GM23338 (cell line): ENCODE data around the gene COL15A1. TPM values are rescaled to one million over a fixed set of nuclear protein-coding genes. Genes with fewer than 3 reads are reported as not detected.

Source experiments
- ATAC-seq: fragments of 200-7000 bp; cut with Tn5 transposase; 3 replicates; pipeline ENCODE4 v1.9.1; 2020
- DNase-seq: peaks from one replicate; pipeline ENCODE4 v3.0.0-alpha.2; 2015; ENCODE audit warnings: low spot score
- H2AFZ ChIP-seq: fragments of 200-600 bp; sonication (generic); 2 replicates; pipeline ENCODE4 v1.8.0; 2016; ENCODE audit warnings: antibody characterized with exemption, mild to moderate bottlenecking, moderate library complexity
- H3F3A ChIP-seq: fragments of 200-600 bp; sonication (generic); replicated peaks from 2 replicates; pipeline ENCODE4 v1.8.0; 2017; ENCODE audit warnings: antibody characterized with exemption, mixed run types, low read depth
- H3K27ac ChIP-seq: fragments of 200-600 bp; sonication (generic); 2 replicates; pipeline ENCODE4 v1.6.1; 2016; ENCODE audit warnings: low read depth
- H3K27me3 ChIP-seq: fragments of 200-600 bp; sonication (generic); 2 replicates; pipeline ENCODE4 v1.8.0; 2016; ENCODE audit warnings: mild to moderate bottlenecking, mixed run types, moderate library complexity; ENCODE audit not compliant: insufficient read depth
- H3K36me3 ChIP-seq: fragments of 200-600 bp; sonication (generic); 2 replicates; pipeline ENCODE4 v1.8.0; 2016; ENCODE audit warnings: mild to moderate bottlenecking; ENCODE audit not compliant: insufficient read depth
- H3K4me1 ChIP-seq: fragments of 200-600 bp; sonication (generic); 2 replicates; pipeline ENCODE4 v1.8.0; 2016; ENCODE audit warnings: mild to moderate bottlenecking, moderate library complexity; ENCODE audit not compliant: insufficient read depth
- H3K4me2 ChIP-seq: fragments of 200-600 bp; sonication (generic); 2 replicates; pipeline ENCODE4 v1.7.1; 2017; ENCODE audit warnings: mixed run types
- H3K4me3 ChIP-seq: fragments of 200-600 bp; sonication (generic); 2 replicates; pipeline ENCODE4 v1.6.1; 2016; ENCODE audit warnings: mixed run types
- H3K79me2 ChIP-seq: fragments of 200-600 bp; sonication (generic); replicated peaks from 2 replicates; pipeline ENCODE4 v1.8.0; 2017; ENCODE audit warnings: mild to moderate bottlenecking; ENCODE audit not compliant: insufficient read depth
- H3K9me2 ChIP-seq: fragments of 200-600 bp; sonication (generic); 2 replicates; pipeline ENCODE4 v1.8.0; 2017; ENCODE audit not compliant: insufficient read depth
- H4K20me1 ChIP-seq: fragments of 200-600 bp; sonication (generic); replicated peaks from 2 replicates; pipeline ENCODE4 v1.8.0; 2017; ENCODE audit warnings: mild to moderate bottlenecking; ENCODE audit not compliant: insufficient read depth
- H3K27ac Mint-ChIP-seq: 2 replicates; pipeline ENCODE4 v1.8.0; 2020; ENCODE audit warnings: inconsistent platforms, mild to moderate bottlenecking, moderate library complexity, mixed read lengths
- H3K27me3 Mint-ChIP-seq: 3 replicates; pipeline ENCODE4 v1.8.0; 2022; ENCODE audit warnings: low read depth, mild to moderate bottlenecking, moderate library complexity, mixed read lengths, inconsistent platforms; ENCODE audit not compliant: insufficient read depth, poor library complexity
- H3K36me3 Mint-ChIP-seq: 3 replicates; pipeline ENCODE4 v1.8.0; 2021; ENCODE audit warnings: low read depth, mild to moderate bottlenecking, inconsistent platforms, moderate library complexity, mixed read lengths
- H3K4me1 Mint-ChIP-seq: 3 replicates; pipeline ENCODE4 v1.8.0; 2020; ENCODE audit warnings: mild to moderate bottlenecking, inconsistent platforms, mixed read lengths
- H3K4me3 Mint-ChIP-seq: 3 replicates; pipeline ENCODE4 v1.8.0; 2021; ENCODE audit warnings: moderate library complexity, mild to moderate bottlenecking, inconsistent platforms, mixed read lengths
- H3K9me3 Mint-ChIP-seq: 3 replicates; pipeline ENCODE4 v1.8.0; 2020; ENCODE audit warnings: moderate library complexity, mild to moderate bottlenecking, inconsistent platforms, mixed read lengths
- CREB1 ChIP-seq: fragments of 250-450 bp; sonication (Bioruptor Pico); IDR thresholded peaks from 2 replicates; pipeline ENCODE4 v1.5.0; 2020; ENCODE audit warnings: low read depth, mild to moderate bottlenecking, moderate library complexity
- EZH2 ChIP-seq: fragments of 200-600 bp; sonication (generic); IDR thresholded peaks from one replicate; pipeline ENCODE4 v1.8.0; 2017; ENCODE audit warnings: antibody characterized with exemption, mild to moderate bottlenecking, low read depth; ENCODE audit not compliant: unreplicated experiment
- EZH2phosphoT487 ChIP-seq: fragments of 200-600 bp; sonication (generic); IDR thresholded peaks from one replicate; pipeline ENCODE4 v1.8.1; 2018; ENCODE audit warnings: antibody characterized with exemption; ENCODE audit not compliant: unreplicated experiment
- NANOG ChIP-seq: IDR thresholded peaks from 2 replicates; pipeline ENCODE4 v1.6.1; 2016; ENCODE audit warnings: antibody characterized with exemption, borderline replicate concordance
- POLR2AphosphoS5 ChIP-seq: IDR thresholded peaks from 2 replicates; pipeline ENCODE4 v1.6.1; 2016; ENCODE audit warnings: antibody characterized with exemption, low read depth
- STAT1 ChIP-seq: IDR thresholded peaks from one replicate; pipeline ENCODE4 v1.6.1; 2016; ENCODE audit warnings: antibody characterized with exemption; ENCODE audit not compliant: unreplicated experiment
- ZNF114 ChIP-seq: fragments of 250-450 bp; sonication (Bioruptor Pico); IDR thresholded peaks from 2 replicates; pipeline ENCODE4 v1.5.0; 2020; ENCODE audit warnings: mild to moderate bottlenecking, moderate library complexity
- ZNF331 ChIP-seq: fragments of 250-450 bp; sonication (Bioruptor Pico); IDR thresholded peaks from 2 replicates; pipeline ENCODE4 v1.5.0; 2020; ENCODE audit warnings: low read depth, mild to moderate bottlenecking, moderate library complexity
- polyA plus RNA-seq: library from polyadenylated mRNA; unstranded; fragments of >200 nt; fragmentation: Nextera tagmentation; extraction: Ambion mirVana; gene quantifications from 2 replicates; pipeline ENCODE4 v1.2.1, GENCODE V29; 2016
- total RNA-seq: library from RNA; depleted of rRNA; stranded (reverse); fragments of >200 nt; shearing (Covaris generic); gene quantifications from 2 replicates; pipeline ENCODE4 v1.2.3, GENCODE V29; 2014
- TF ChIP-seq, protein P1 (sequence below): fragments of 250-450 bp; sonication (Bioruptor Pico); IDR thresholded peaks from 2 replicates; pipeline ENCODE4 v1.5.0; 2020; ENCODE audit warnings: mild to moderate bottlenecking, moderate library complexity
- TF ChIP-seq, protein P2 (sequence below), 2 experiments: fragments of 200-600 bp in 1 of 2; sonication (generic) in 1 of 2; conservative IDR thresholded peaks; 2 replicates each; pipeline versions ENCODE4 v1.5.1 to v1.6.1; 2016 to 2017; ENCODE audit warnings: antibody characterized with exemption in 2 of 2, low read depth in 2 of 2, mild to moderate bottlenecking in 2 of 2, moderate library complexity in 1 of 2
- TF ChIP-seq, protein P3 (sequence below): IDR thresholded peaks from 2 replicates; pipeline ENCODE4 v1.6.1; 2016; ENCODE audit warnings: antibody characterized with exemption

COL15A1 gene
- total and polyA plus RNA-seq, 2 experiments from 2014 or later, result 0.17 to 0.18 TPM

GRCh38 chr9:98902516-98902915 lies 41.2 kb upstream of the COL15A1 start:
- no peak overlapping the region for H2AFZ ChIP-seq
- DNase-seq, result no peak
- Mint-ChIP-seq H3K4me3 (no peak overlapping the region), H3K4me1 (no peaks in the 10 kb centered on the region; the same call in 2 of the 3 replicates), H3K36me3 (no peaks in the 10 kb centered on the region), H3K27me3 (peaks cover 8% of the 10 kb centered on the region), H3K9me3 (no peaks in the 10 kb centered on the region), H3K27ac (no peak overlapping the region)
- no peaks in the 10 kb centered on the region for H3K79me2 ChIP-seq
- no peaks in the 10 kb centered on the region for H3K4me1 ChIP-seq
- no peaks in the 10 kb centered on the region for H3K27me3 ChIP-seq
- no peaks in the 10 kb centered on the region for H3F3A ChIP-seq
- no peak for ATAC-seq
- H3K9me2 ChIP-seq, result no peaks in the 10 kb centered on the region
- no peak overlapping the region for H3K27ac ChIP-seq
- no peaks in the 10 kb centered on the region for H3K36me3 ChIP-seq
- H4K20me1 ChIP-seq, result no peaks in the 10 kb centered on the region
- no peak overlapping the region for H3K4me3 ChIP-seq
- H3K4me2 ChIP-seq, result no peak overlapping the region
- no peak for TF ChIP-seq ZNF331 (CRISPR knock-in tag)
- TF ChIP-seq ZNF114 (CRISPR knock-in tag), result no peak
- TF ChIP-seq, protein P1, sequence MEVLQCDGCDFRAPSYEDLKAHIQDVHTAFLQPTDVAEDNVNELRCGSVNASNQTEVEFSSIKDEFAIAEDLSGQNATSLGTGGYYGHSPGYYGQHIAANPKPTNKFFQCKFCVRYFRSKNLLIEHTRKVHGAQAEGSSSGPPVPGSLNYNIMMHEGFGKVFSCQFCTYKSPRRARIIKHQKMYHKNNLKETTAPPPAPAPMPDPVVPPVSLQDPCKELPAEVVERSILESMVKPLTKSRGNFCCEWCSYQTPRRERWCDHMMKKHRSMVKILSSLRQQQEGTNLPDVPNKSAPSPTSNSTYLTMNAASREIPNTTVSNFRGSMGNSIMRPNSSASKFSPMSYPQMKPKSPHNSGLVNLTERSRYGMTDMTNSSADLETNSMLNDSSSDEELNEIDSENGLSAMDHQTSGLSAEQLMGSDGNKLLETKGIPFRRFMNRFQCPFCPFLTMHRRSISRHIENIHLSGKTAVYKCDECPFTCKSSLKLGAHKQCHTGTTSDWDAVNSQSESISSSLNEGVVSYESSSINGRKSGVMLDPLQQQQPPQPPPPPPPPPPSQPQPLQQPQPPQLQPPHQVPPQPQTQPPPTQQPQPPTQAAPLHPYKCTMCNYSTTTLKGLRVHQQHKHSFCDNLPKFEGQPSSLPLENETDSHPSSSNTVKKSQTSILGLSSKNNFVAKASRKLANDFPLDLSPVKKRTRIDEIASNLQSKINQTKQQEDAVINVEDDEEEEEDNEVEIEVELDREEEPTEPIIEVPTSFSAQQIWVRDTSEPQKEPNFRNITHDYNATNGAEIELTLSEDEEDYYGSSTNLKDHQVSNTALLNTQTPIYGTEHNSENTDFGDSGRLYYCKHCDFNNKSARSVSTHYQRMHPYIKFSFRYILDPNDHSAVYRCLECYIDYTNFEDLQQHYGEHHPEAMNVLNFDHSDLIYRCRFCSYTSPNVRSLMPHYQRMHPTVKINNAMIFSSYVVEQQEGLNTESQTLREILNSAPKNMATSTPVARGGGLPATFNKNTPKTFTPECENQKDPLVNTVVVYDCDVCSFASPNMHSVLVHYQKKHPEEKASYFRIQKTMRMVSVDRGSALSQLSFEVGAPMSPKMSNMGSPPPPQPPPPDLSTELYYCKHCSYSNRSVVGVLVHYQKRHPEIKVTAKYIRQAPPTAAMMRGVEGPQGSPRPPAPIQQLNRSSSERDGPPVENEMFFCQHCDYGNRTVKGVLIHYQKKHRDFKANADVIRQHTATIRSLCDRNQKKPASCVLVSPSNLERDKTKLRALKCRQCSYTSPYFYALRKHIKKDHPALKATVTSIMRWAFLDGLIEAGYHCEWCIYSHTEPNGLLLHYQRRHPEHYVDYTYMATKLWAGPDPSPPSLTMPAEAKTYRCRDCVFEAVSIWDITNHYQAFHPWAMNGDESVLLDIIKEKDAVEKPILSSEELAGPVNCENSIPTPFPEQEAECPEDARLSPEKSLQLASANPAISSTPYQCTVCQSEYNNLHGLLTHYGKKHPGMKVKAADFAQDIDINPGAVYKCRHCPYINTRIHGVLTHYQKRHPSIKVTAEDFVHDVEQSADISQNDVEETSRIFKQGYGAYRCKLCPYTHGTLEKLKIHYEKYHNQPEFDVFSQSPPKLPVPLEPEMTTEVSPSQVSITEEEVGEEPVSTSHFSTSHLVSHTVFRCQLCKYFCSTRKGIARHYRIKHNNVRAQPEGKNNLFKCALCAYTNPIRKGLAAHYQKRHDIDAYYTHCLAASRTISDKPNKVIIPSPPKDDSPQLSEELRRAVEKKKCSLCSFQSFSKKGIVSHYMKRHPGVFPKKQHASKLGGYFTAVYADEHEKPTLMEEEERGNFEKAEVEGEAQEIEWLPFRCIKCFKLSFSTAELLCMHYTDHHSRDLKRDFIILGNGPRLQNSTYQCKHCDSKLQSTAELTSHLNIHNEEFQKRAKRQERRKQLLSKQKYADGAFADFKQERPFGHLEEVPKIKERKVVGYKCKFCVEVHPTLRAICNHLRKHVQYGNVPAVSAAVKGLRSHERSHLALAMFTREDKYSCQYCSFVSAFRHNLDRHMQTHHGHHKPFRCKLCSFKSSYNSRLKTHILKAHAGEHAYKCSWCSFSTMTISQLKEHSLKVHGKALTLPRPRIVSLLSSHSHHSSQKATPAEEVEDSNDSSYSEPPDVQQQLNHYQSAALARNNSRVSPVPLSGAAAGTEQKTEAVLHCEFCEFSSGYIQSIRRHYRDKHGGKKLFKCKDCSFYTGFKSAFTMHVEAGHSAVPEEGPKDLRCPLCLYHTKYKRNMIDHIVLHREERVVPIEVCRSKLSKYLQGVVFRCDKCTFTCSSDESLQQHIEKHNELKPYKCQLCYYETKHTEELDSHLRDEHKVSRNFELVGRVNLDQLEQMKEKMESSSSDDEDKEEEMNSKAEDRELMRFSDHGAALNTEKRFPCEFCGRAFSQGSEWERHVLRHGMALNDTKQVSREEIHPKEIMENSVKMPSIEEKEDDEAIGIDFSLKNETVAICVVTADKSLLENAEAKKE (CRISPR knock-in tag), result no peak
- TF ChIP-seq, protein P2, sequence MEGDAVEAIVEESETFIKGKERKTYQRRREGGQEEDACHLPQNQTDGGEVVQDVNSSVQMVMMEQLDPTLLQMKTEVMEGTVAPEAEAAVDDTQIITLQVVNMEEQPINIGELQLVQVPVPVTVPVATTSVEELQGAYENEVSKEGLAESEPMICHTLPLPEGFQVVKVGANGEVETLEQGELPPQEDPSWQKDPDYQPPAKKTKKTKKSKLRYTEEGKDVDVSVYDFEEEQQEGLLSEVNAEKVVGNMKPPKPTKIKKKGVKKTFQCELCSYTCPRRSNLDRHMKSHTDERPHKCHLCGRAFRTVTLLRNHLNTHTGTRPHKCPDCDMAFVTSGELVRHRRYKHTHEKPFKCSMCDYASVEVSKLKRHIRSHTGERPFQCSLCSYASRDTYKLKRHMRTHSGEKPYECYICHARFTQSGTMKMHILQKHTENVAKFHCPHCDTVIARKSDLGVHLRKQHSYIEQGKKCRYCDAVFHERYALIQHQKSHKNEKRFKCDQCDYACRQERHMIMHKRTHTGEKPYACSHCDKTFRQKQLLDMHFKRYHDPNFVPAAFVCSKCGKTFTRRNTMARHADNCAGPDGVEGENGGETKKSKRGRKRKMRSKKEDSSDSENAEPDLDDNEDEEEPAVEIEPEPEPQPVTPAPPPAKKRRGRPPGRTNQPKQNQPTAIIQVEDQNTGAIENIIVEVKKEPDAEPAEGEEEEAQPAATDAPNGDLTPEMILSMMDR (conservative IDR thresholded peaks at IDR 0.05; ENCODE audit: low read depth in 2 of 2), result no peak
- no peak for TF ChIP-seq POLR2AphosphoS5
- TF ChIP-seq NANOG, result no peak
- no peak for TF ChIP-seq EZH2phosphoT487
- no peak for TF ChIP-seq STAT1
- no peak for TF ChIP-seq EZH2
- TF ChIP-seq, protein P3, sequence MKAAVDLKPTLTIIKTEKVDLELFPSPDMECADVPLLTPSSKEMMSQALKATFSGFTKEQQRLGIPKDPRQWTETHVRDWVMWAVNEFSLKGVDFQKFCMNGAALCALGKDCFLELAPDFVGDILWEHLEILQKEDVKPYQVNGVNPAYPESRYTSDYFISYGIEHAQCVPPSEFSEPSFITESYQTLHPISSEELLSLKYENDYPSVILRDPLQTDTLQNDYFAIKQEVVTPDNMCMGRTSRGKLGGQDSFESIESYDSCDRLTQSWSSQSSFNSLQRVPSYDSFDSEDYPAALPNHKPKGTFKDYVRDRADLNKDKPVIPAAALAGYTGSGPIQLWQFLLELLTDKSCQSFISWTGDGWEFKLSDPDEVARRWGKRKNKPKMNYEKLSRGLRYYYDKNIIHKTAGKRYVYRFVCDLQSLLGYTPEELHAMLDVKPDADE, result no peak
- no peak for TF ChIP-seq CREB1 (CRISPR knock-in tag)
